SK-N-SH (cell line): ENCODE data around the gene FBXO10. TPM values are rescaled to one million over a fixed set of nuclear protein-coding genes. Genes with fewer than 3 reads are reported as not detected.
"Not testable (repeated sequence)": the region's sequence is repeated elsewhere in the genome, so short reads cannot be mapped to it uniquely, and the experiment has no call there.

Experiments
- CTCF ChIA-PET: fragments of 300-600, 350-600 bp; formaldehyde crosslinking; extraction: SDS; loops from one replicate; lab custom pipeline; 2021; lab: Yijun Ruan, JAX
- POLR2A ChIA-PET: fragments of 350-600 bp; sonication (Branson Sonifier 250); formaldehyde crosslinking; extraction: SDS; loops from one replicate; lab custom pipeline; 2020; ENCODE audit warnings: antibody characterized with exemption, inconsistent platforms; lab: Yijun Ruan, JAX
- DNase-seq: peaks from one replicate; pipeline ENCODE4 v3.0.0; 2012
- H2AFZ ChIP-seq: fragments of 200-600 bp; sonication (generic); 2 replicates; pipeline ENCODE4 v1.8.1; 2016; ENCODE audit warnings: antibody characterized with exemption, mild to moderate bottlenecking, low read depth
- H3F3A ChIP-seq: fragments of 200-600 bp; sonication (generic); replicated peaks from 2 replicates; pipeline ENCODE3; 2016; ENCODE audit warnings: antibody characterized with exemption, mild to moderate bottlenecking; ENCODE audit not compliant: insufficient read depth
- H3K27ac ChIP-seq, 2 experiments: fragments of 200-500 bp in 1 of 2; fragments of 200-600 bp in 1 of 2; sonication (Bioruptor generic) in 1 of 2; sonication (generic), shearing (Covaris generic) in 1 of 2; 2 replicates each; pipeline versions ENCODE4 v1.5.1 to v1.6.1; 2014 to 2016; ENCODE audit warnings: low read depth in 2 of 2, inconsistent platforms in 1 of 2, low read length in 1 of 2, mild to moderate bottlenecking in 1 of 2, mixed read lengths in 1 of 2
- H3K27me3 ChIP-seq: fragments of 200-600 bp; sonication (generic), shearing (Covaris generic); 2 replicates; pipeline ENCODE4 v1.6.1; 2016; ENCODE audit warnings: mixed run types; ENCODE audit not compliant: insufficient read depth
- H3K36me3 ChIP-seq, 2 experiments: fragments of 200-500 bp in 1 of 2; fragments of 200-600 bp in 1 of 2; sonication (Bioruptor generic) in 1 of 2; sonication (generic) in 1 of 2; replicated peaks in 1 of 2; 2 replicates each; pipeline versions ENCODE3 to v1.5.1; 2014 to 2016; ENCODE audit warnings: low read length in 1 of 2, mild to moderate bottlenecking in 1 of 2; ENCODE audit not compliant: insufficient read depth in 2 of 2, control insufficient read depth in 1 of 2
- H3K4me1 ChIP-seq, 2 experiments: fragments of 200-500 bp in 1 of 2; fragments of 200-600 bp in 1 of 2; sonication (Bioruptor generic) in 1 of 2; sonication (generic), shearing (Covaris generic) in 1 of 2; 2 replicates each; pipeline versions ENCODE4 v1.5.1 to v1.6.1; 2014 to 2016; ENCODE audit warnings: low read depth in 1 of 2, low read length in 1 of 2, mixed run types in 1 of 2; ENCODE audit not compliant: insufficient read depth in 2 of 2, control insufficient read depth in 1 of 2
- H3K4me2 ChIP-seq: fragments of 200-600 bp; sonication (generic), shearing (Covaris generic); 2 replicates; pipeline ENCODE4 v1.6.1; 2017; ENCODE audit warnings: mixed run types
- H3K4me3 ChIP-seq, 2 experiments: fragments of 200-500 bp in 1 of 2; fragments of 200-600 bp in 1 of 2; sonication (Bioruptor generic) in 1 of 2; sonication (generic), shearing (Covaris generic) in 1 of 2; 2 replicates each; pipeline versions ENCODE4 v1.5.1 to v1.8.1; 2014 to 2016; ENCODE audit warnings: low read depth in 2 of 2, inconsistent platforms in 1 of 2, low read length in 1 of 2, mild to moderate bottlenecking in 1 of 2, mixed read lengths in 1 of 2, moderate library complexity in 1 of 2
- H3K79me2 ChIP-seq: fragments of 200-600 bp; sonication (generic); 2 replicates; pipeline ENCODE4 v1.8.1; 2017; ENCODE audit warnings: mild to moderate bottlenecking; ENCODE audit not compliant: insufficient read depth
- H3K9ac ChIP-seq: fragments of 200-600 bp; sonication (generic); 2 replicates; pipeline ENCODE4 v1.6.1; 2017; ENCODE audit warnings: mixed run types
- H3K9me2 ChIP-seq: fragments of 200-600 bp; sonication (generic); 2 replicates; pipeline ENCODE4 v1.6.1; 2017; ENCODE audit warnings: mixed run types
- H3K9me3 ChIP-seq: fragments of 200-600 bp; sonication (generic); 2 replicates; pipeline ENCODE4 v1.6.1; 2017; ENCODE audit warnings: mixed run types, mild to moderate bottlenecking, moderate library complexity
- H4K20me1 ChIP-seq: fragments of 200-600 bp; sonication (generic); 2 replicates; pipeline ENCODE4 v1.6.1; 2017; ENCODE audit warnings: mild to moderate bottlenecking, mixed run types; ENCODE audit not compliant: insufficient read depth
- FOXJ3 ChIP-seq: sonication (generic); formaldehyde crosslinking; IDR thresholded peaks from 2 replicates; pipeline ENCODE4 v1.5.1; 2020; ENCODE audit warnings: mild to moderate bottlenecking, missing genetic modification reagents
- GABPA ChIP-seq: IDR thresholded peaks from 2 replicates; pipeline ENCODE4 v1.4.0; 2012; ENCODE audit warnings: low read depth, mild to moderate bottlenecking
- MXI1 ChIP-seq: IDR thresholded peaks from 2 replicates; pipeline ENCODE4 v1.6.1; 2012; ENCODE audit warnings: mild to moderate bottlenecking, low read depth, low read length, improper control_type of control experiment
- POLR2AphosphoS5 ChIP-seq: IDR thresholded peaks from 2 replicates; pipeline ENCODE4 v1.6.1; 2012; ENCODE audit warnings: low read depth, low read length
- SIN3A ChIP-seq: IDR thresholded peaks from 2 replicates; pipeline ENCODE4 v1.6.1; 2012; ENCODE audit warnings: low read depth, mild to moderate bottlenecking, low read length, moderate library complexity, borderline replicate concordance
- TAF1 ChIP-seq: IDR thresholded peaks from 2 replicates; pipeline ENCODE4 v1.6.1; 2012; ENCODE audit warnings: low read depth, mild to moderate bottlenecking, low read length, moderate library complexity, borderline replicate concordance
- TCF12 ChIP-seq: IDR thresholded peaks from 2 replicates; pipeline ENCODE4 v1.4.0; 2012
- USF2 ChIP-seq: fragments of 150-350 bp; IDR thresholded peaks from 2 replicates; pipeline ENCODE4 v1.6.1; 2017; ENCODE audit warnings: antibody characterized with exemption, low read length, low read depth, borderline replicate concordance
- YY1 ChIP-seq: IDR thresholded peaks from 2 replicates; pipeline ENCODE4 v1.4.0; 2012; ENCODE audit warnings: low read depth, mild to moderate bottlenecking
- ZBTB33 ChIP-seq: IDR thresholded peaks from 2 replicates; pipeline ENCODE4 v1.4.0; 2012; ENCODE audit warnings: low read depth, borderline replicate concordance
- WGBS: methylation state at CpG from one replicate; pipeline ENCODE4 v1.1.6; 2017; ENCODE audit warnings: low lambda C conversion rate; 5-methylcytosine and 5-hydroxymethylcytosine counted together
- polyA plus RNA-seq, 3 experiments: library from polyadenylated mRNA; depleted of rRNA; stranded (reverse); fragments of >200 nt; gene quantifications; 2 replicates each; pipeline ENCODE4 v1.2.3, GENCODE V29; 2012

The FBXO10 gene
- polyA plus RNA-seq, 1 of the 3 experiments (the other 2 are of a cell fraction) = 10.1 TPM

GRCh38 chr9:37514415-37514814, 61.8 kb downstream of the FBXO10 start:
- H3K4me2 ChIP-seq, CTCF ChIA-PET, H3K27ac ChIP-seq, H3K9me3 ChIP-seq, H3F3A ChIP-seq, H3K27me3 ChIP-seq, H3K9me2 ChIP-seq, H3K4me3 ChIP-seq, POLR2A ChIA-PET, H3K9ac ChIP-seq, H2AFZ ChIP-seq, H4K20me1 ChIP-seq, DNase-seq, H3K4me1 ChIP-seq, H3K79me2 ChIP-seq: not testable (repeated sequence)
- 94% methylated on average over 10 of the region's 10 CpGs for WGBS
- peaks cover 0 to 17% of the 10 kb centered on the region in 2 experiments for H3K36me3 ChIP-seq

- Histone ChIP-seq H4K20me1 (no peaks in the 10 kb centered on the region), H3K4me3 (no peak overlapping the region), H2AFZ (no peak overlapping the region), H3K9me3 (no peaks in the 10 kb centered on the region), H3K27ac (no peak overlapping the region), H3K4me1 (no peaks in the 10 kb centered on the region), H3F3A (peaks cover 2% of the 10 kb centered on the region), H3K36me3 (peaks cover 0 to 16% of the 10 kb centered on the region in 2 experiments), H3K9ac (no peak overlapping the region), H3K27me3 (no peaks in the 10 kb centered on the region), H3K79me2 (no peaks in the 10 kb centered on the region), H3K9me2 (no peaks in the 10 kb centered on the region), H3K4me2 (no peak overlapping the region)
- 84% methylated on average over 4 of the region's 12 CpGs for WGBS
- DNase-seq = no peak
- POLR2A ChIA-PET = no interaction called here
- TF ChIP-seq FOXJ3 (CRISPR knock-in tag) (no peak), GABPA (no peak), POLR2AphosphoS5 (no peak), TAF1 (no peak), TCF12 (no peak), SIN3A (no peak), USF2 (no peak), ZBTB33 (no peak), YY1 (no peak), MXI1 (no peak)
- CTCF ChIA-PET = interaction anchor here (2.2 kb wide), 1 partner anchor 8 kb away, joined by 5 read pairs; no protein-coding TSS in a partner anchor
Observed at GRCh38 chr9:37512437-37512836, 63.7 kb downstream of the FBXO10 start.
